SK-N-SH treated with all-trans-retinoic acid at 6 μM for 48 hours (cell line): Measurements from ENCODE around the gene SDR39U1.

Experiments used
- CSDC2 ChIP-seq: fragments of 250-450 bp; sonication (Bioruptor Pico); IDR thresholded peaks from 2 replicates; pipeline ENCODE4 v1.5.0; 2020; ENCODE audit warnings: mild to moderate bottlenecking, moderate library complexity
- PATZ1 ChIP-seq: fragments of 250-450 bp; sonication (Bioruptor Pico); IDR thresholded peaks from 2 replicates; pipeline ENCODE4 v1.8.0; 2020; ENCODE audit warnings: mild to moderate bottlenecking, moderate library complexity, borderline replicate concordance
- ZFP30 ChIP-seq: fragments of 450-650 bp; formaldehyde crosslinking; IDR thresholded peaks from 2 replicates; pipeline ENCODE4 v1.5.0; 2022; ENCODE audit warnings: mild to moderate bottlenecking, moderate library complexity
- ZNF565 ChIP-seq: fragments of 450-650 bp; formaldehyde crosslinking; conservative IDR thresholded peaks from 2 replicates; pipeline ENCODE4 v1.5.0; 2020; ENCODE audit warnings: low read depth, mild to moderate bottlenecking, moderate library complexity
- ZNF70 ChIP-seq: fragments of 450-650 bp; formaldehyde crosslinking; IDR thresholded peaks from 2 replicates; pipeline ENCODE4 v1.5.0; 2020; ENCODE audit warnings: mild to moderate bottlenecking, moderate library complexity

- no peak for TF ChIP-seq PATZ1 (CRISPR knock-in tag)
- no peak for TF ChIP-seq CSDC2 (CRISPR knock-in tag)
- TF ChIP-seq ZFP30 (CRISPR knock-in tag), result no peak
- TF ChIP-seq ZNF70, result no peak
- no peak for TF ChIP-seq ZNF565 (CRISPR knock-in tag)
Measured at GRCh38 chr14:24426150-24426911, 16.2 kb downstream of the SDR39U1 start.
